ENCODE data around the gene CADM2. TPM values are rescaled to one million over a fixed set of nuclear protein-coding genes. Genes with fewer than 3 reads are reported as not detected.
"Not testable (repeated sequence)": the region's sequence is repeated elsewhere in the genome, so short reads cannot be mapped to it uniquely, and the experiment has no call there.

Gene CADM2
- total and polyA plus RNA-seq, 2 experiments from 2014 or later: 0.15 to 0.40 TPM

- no peak for DNase-seq (ENCODE audit: low read depth in 1 of 2, low spot score in 1 of 2)
- no peaks in the 10 kb centered on the region for H3K27me3 ChIP-seq
- no peak overlapping the region for H3K27ac ChIP-seq
- no peak overlapping the region for H3K4me3 ChIP-seq
- TF ChIP-seq, protein P1, sequence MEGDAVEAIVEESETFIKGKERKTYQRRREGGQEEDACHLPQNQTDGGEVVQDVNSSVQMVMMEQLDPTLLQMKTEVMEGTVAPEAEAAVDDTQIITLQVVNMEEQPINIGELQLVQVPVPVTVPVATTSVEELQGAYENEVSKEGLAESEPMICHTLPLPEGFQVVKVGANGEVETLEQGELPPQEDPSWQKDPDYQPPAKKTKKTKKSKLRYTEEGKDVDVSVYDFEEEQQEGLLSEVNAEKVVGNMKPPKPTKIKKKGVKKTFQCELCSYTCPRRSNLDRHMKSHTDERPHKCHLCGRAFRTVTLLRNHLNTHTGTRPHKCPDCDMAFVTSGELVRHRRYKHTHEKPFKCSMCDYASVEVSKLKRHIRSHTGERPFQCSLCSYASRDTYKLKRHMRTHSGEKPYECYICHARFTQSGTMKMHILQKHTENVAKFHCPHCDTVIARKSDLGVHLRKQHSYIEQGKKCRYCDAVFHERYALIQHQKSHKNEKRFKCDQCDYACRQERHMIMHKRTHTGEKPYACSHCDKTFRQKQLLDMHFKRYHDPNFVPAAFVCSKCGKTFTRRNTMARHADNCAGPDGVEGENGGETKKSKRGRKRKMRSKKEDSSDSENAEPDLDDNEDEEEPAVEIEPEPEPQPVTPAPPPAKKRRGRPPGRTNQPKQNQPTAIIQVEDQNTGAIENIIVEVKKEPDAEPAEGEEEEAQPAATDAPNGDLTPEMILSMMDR (IDR thresholded peaks at IDR 0.05; ENCODE audit: low read depth, low read length): no peak
- H3K9me3 ChIP-seq (ENCODE audit: low read depth): no peaks in the 10 kb centered on the region
- H3K36me3 ChIP-seq: no peaks in the 10 kb centered on the region
- H3K4me1 ChIP-seq (ENCODE audit: low read depth): no peaks in the 10 kb centered on the region
Observed at GRCh38 chr3:85151555-85151954, 192.8 kb downstream of the CADM2 start.

- DNase-seq (ENCODE audit: low read depth in 1 of 2, low spot score in 1 of 2); H3K27ac ChIP-seq; H3K9me3 ChIP-seq (ENCODE audit: low read depth); H3K36me3 ChIP-seq; H3K27me3 ChIP-seq; H3K4me1 ChIP-seq (ENCODE audit: low read depth); H3K4me3 ChIP-seq: not testable (repeated sequence)
Observed at GRCh38 chr3:85153279-85153678, 194.5 kb downstream of the CADM2 start.

DNA sequence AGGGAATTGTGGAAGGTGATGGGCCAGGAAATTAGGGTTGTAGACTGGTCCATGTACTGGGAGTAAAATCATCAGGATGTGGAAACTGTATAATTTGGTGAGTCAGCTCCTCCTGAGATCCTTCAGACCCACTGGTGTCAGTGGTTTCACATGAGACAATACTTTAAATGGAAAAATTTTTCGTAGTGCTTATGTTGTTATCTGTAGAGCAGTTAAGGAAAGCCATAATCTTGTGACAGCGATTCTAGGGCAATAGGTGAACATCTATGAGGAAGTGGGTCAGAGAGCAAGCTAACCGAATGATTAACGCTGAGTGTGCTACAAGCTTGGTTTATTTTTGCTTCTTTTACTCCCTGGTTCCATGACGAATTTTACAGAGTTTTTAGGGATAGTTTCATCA lies 200.6 kb downstream of the CADM2 start:
- TF ChIP-seq, protein P1 (IDR thresholded peaks at IDR 0.05; ENCODE audit: low read depth, low read length): no peak
- H3K27me3 ChIP-seq: no peaks in the 10 kb centered on the region

GRCh38 chr3:85161544-85161943 lies 202.8 kb downstream of the CADM2 start:
- Histone ChIP-seq H3K4me3 (no peak overlapping the region), H3K27me3 (no peaks in the 10 kb centered on the region), H3K27ac (no peak overlapping the region), H3K36me3 (no peaks in the 10 kb centered on the region), H3K4me1 (ENCODE audit: low read depth) (no peaks in the 10 kb centered on the region), H3K9me3 (ENCODE audit: low read depth) (no peaks in the 10 kb centered on the region)
- TF ChIP-seq, protein P1 (IDR thresholded peaks at IDR 0.05; ENCODE audit: low read depth, low read length): no peak
- DNase-seq (ENCODE audit: low read depth in 1 of 2, low spot score in 1 of 2): no peak

More for the DNA sequence above, 200.6 kb downstream of the CADM2 start:
- no peak overlapping the region for H3K27ac ChIP-seq
- no peak for DNase-seq (ENCODE audit: low read depth in 1 of 2, low spot score in 1 of 2)
- no peak overlapping the region for H3K4me3 ChIP-seq
- H3K36me3 ChIP-seq: no peaks in the 10 kb centered on the region
- H3K9me3 ChIP-seq (ENCODE audit: low read depth): no peaks in the 10 kb centered on the region
- H3K4me1 ChIP-seq (ENCODE audit: low read depth): no peaks in the 10 kb centered on the region

DNA sequence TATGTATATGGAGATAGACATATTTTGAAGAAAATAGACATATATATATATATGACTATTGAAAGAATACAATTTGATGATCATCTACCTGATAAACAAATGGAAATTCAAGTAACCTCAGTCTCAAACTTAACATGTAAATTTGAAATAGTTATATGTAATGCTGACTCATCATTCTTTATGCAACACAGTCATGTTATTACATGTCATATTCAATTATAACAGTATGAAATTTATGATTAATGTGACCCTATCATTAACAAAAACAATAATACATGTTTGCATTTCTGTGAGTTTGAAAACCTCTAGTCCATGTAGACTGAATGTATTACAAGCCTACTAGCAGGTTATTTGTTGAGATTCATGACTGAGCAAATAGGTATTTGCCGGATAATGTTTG lies 204.1 kb downstream of the CADM2 start:
- TF ChIP-seq, protein P1 (IDR thresholded peaks at IDR 0.05; ENCODE audit: low read depth, low read length): no peak

GRCh38 chr3:85164436-85164835 lies 205.6 kb downstream of the CADM2 start:
- H3K9me3 ChIP-seq (ENCODE audit: low read depth): no peaks in the 10 kb centered on the region
- no peak for DNase-seq (ENCODE audit: low read depth in 1 of 2, low spot score in 1 of 2)
- TF ChIP-seq, protein P1 (IDR thresholded peaks at IDR 0.05; ENCODE audit: low read depth, low read length): no peak
- H3K4me1 ChIP-seq (ENCODE audit: low read depth): no peaks in the 10 kb centered on the region
- H3K36me3 ChIP-seq: no peaks in the 10 kb centered on the region
- H3K27ac ChIP-seq: no peak overlapping the region
- no peak overlapping the region for H3K4me3 ChIP-seq
- H3K27me3 ChIP-seq: no peaks in the 10 kb centered on the region

More for the DNA sequence above, 204.1 kb downstream of the CADM2 start:
- Histone ChIP-seq H3K27me3 (no peaks in the 10 kb centered on the region), H3K4me1 (ENCODE audit: low read depth) (no peaks in the 10 kb centered on the region), H3K9me3 (ENCODE audit: low read depth) (no peaks in the 10 kb centered on the region), H3K36me3 (no peaks in the 10 kb centered on the region), H3K27ac (no peak overlapping the region), H3K4me3 (no peak overlapping the region)
- DNase-seq (ENCODE audit: low read depth in 1 of 2, low spot score in 1 of 2): no peak
